Left lung (tissue), 10 donors: Measurements from ENCODE around the gene GPC5. TPM values are rescaled to one million over a fixed set of nuclear protein-coding genes. Genes with fewer than 3 reads are reported as not detected.

Experiments used
- ATAC-seq: fragments of 200-7000 bp; cut with Tn5 transposase; one replicate; pipeline ENCODE4 v1.9.1; 2020; ENCODE audit warnings: moderate library complexity
- DNase-seq, 4 donors: peaks; one replicate each; pipeline ENCODE4 v3.0.0-alpha.2; 2013 to 2020
- H3K27ac ChIP-seq, 2 donors: fragments of 200-600 bp; sonication (generic) in 1 of 2; one replicate each; pipeline versions ENCODE4 v1.5.0 to v1.8.0; 2020 to 2021
- H3K27me3 ChIP-seq, 2 donors: fragments of 200-600 bp; sonication (generic) in 1 of 2; one replicate each; pipeline versions ENCODE4 v1.5.0 to v1.8.0; 2020 to 2021
- H3K36me3 ChIP-seq, 2 donors: fragments of 200-600 bp; sonication (generic) in 1 of 2; one replicate each; pipeline versions ENCODE4 v1.5.0 to v1.8.0; 2020 to 2021
- H3K4me1 ChIP-seq, 2 donors: fragments of 200-600 bp; one replicate each; pipeline ENCODE4 v1.8.0; 2021
- H3K4me3 ChIP-seq, 2 donors: fragments of 200-600 bp; sonication (generic) in 1 of 2; one replicate each; pipeline versions ENCODE4 v1.5.0 to v1.8.0; 2020 to 2021; ENCODE audit warnings: mild to moderate bottlenecking in 1 of 2
- H3K9me3 ChIP-seq, 2 donors: fragments of 200-600 bp; sonication (generic) in 1 of 2; one replicate each; pipeline versions ENCODE4 v1.5.0 to v1.8.0; 2020 to 2021
- CTCF ChIP-seq, 2 donors: fragments of 200-600 bp; sonication (generic) in 1 of 2; IDR thresholded peaks; one replicate each; pipeline versions ENCODE4 v1.5.0 to v1.8.0; 2021; ENCODE audit warnings: antibody characterized with exemption in 2 of 2
- intact Hi-C, 2 donors: fragments of 100-400 bp; cut with DNase I; formaldehyde crosslinking; loops; one replicate each; pipeline versions ENCODE4 v1.11.2 to v1.14.2; 2022
- polyA plus RNA-seq, 6 donors: library from polyadenylated mRNA; unstranded; fragments of 120-200 nt; gene quantifications; one replicate each; pipeline ENCODE4 v1.2.1, GENCODE V29; 2013; ENCODE audit not compliant: insufficient read length in 6 of 6
- total RNA-seq, 2 donors: library from RNA; stranded (reverse); fragmentation: NEBNext Ultra II Directional; extraction: Animal tissue kit (Norgen Biotek cat#: 25700); gene quantifications; one replicate each; pipeline ENCODE4 v1.2.1, GENCODE V29; 2021
- donor health status: DM: no; HTN: yes; CAD: no.
- donor health status: DM: no; HTN: no; CAD: no.

The GPC5 gene
- total and polyA plus RNA-seq, 8 donors: 9.2 to 19.5 (median 11.5) TPM

DNA sequence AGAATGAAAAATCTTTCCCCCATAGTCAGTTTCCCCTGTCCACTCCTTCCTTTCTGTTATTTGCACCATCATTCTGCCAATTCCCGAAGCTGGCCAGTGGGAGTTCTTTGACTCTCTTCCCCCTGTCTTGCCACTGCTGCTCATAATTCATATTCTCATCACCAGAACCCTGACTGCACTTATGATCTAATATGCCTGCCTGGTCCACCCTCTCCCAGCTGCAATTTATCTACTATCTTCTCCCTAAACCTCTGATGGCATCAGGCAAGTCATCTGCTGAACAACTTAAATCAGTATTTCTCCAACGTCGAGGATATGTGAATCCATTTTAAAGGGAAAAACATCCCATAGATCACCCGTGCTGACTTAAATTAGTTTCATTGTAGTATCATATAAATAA lies 1370.2 kb downstream of the GPC5 start:
- intact Hi-C loops: no loop called here
- Histone ChIP-seq H3K27ac (no peak overlapping the region), H3K36me3 (no peaks in the 10 kb centered on the region)

GRCh38 chr13:92769046-92769445 lies 1370.6 kb downstream of the GPC5 start:
- Histone ChIP-seq H3K4me1 (no peaks in the 10 kb centered on the region), H3K27ac (no peak overlapping the region), H3K4me3 (no peak overlapping the region), H3K27me3 (no peaks in the 10 kb centered on the region), H3K9me3 (peaks cover 0 to under 1% of the 10 kb centered on the region in 2 donors), H3K36me3 (no peaks in the 10 kb centered on the region)
- TF ChIP-seq CTCF (IDR thresholded peaks at IDR 0.05): no peak
- ATAC-seq (no peak), DNase-seq (no peak)
- intact Hi-C loops: no loop called here

More for the DNA sequence above, 1370.2 kb downstream of the GPC5 start:
- ATAC-seq: no peak
- H3K27me3 ChIP-seq: no peaks in the 10 kb centered on the region
- no peak for DNase-seq
- no peaks in the 10 kb centered on the region for H3K4me1 ChIP-seq
- H3K4me3 ChIP-seq: no peak overlapping the region
- TF ChIP-seq CTCF (IDR thresholded peaks at IDR 0.05): no peak
- peaks cover 0 to 5% of the 10 kb centered on the region in 2 donors for H3K9me3 ChIP-seq

GRCh38 chr13:92775658-92776057 lies 1377.2 kb downstream of the GPC5 start:
- Histone ChIP-seq H3K4me1 (no peaks in the 10 kb centered on the region), H3K27ac (no peak overlapping the region), H3K36me3 (no peaks in the 10 kb centered on the region), H3K4me3 (no peak overlapping the region), H3K9me3 (no peaks in the 10 kb centered on the region), H3K27me3 (no peaks in the 10 kb centered on the region)
- no peak for TF ChIP-seq CTCF (IDR thresholded peaks at IDR 0.05)
- ATAC-seq (no peak), DNase-seq (no peak)
- intact Hi-C loops: no loop called here

DNA sequence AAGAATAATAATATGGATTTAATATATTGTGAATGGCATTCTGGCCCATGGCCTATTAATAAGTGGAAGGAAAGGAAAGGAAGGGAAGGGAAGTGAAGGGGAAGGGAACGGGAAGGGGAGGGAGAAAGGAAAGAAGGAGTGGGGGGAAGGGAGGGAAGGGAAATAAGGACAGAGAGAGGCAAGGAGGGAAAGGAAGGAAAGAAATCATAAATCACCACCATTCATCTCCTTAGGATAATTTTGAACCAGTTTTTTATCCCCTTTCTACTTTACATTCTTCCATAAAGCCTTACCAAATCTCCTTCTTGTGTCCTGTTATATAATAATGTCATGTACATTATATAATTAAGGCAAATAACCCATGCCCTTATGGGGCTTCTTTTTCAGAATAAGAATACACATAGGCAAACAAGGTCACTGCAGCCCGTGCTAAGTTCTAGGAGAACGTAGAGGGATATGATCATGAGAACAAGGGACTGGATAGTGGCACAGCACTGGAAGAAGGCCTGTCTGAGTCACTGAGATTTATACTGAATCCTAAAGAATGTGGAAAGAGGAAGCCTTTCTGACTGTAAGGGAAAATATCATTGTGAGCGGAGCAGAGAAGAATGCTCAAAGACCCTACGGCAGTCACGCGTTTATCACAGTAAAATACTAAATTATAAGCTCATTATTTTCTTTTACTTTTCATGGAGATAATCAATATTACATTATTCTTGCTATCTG lies 1383.7 kb downstream of the GPC5 start:
- intact Hi-C loops: no loop called here
- ATAC-seq (no peak), DNase-seq (no peak)
- no peak for TF ChIP-seq CTCF (IDR thresholded peaks at IDR 0.05)
- Histone ChIP-seq H3K9me3 (no peaks in the 10 kb centered on the region), H3K27ac (no peak overlapping the region), H3K4me3 (no peak overlapping the region), H3K4me1 (no peaks in the 10 kb centered on the region), H3K36me3 (no peaks in the 10 kb centered on the region), H3K27me3 (no peaks in the 10 kb centered on the region)

DNA sequence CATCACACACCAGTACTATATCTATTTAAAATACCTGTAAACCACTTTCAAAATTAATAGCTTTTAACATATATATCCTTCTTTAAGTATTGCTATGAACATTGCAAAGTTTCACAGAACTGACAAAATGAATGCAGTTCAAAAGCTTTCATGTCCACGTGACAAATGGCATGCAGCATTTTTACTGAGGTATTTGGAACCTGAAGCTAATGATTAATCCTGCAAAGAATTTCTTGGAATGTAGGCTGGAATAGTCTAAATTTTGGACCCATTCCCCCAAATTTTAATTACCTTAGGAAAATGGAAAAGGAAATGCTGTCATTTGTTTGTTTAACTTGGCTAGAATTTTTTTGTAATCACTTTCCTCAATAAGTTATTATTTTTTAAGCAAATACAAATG lies 1404.4 kb downstream of the GPC5 start:
- Histone ChIP-seq H3K27me3 (no peaks in the 10 kb centered on the region), H3K36me3 (no peaks in the 10 kb centered on the region), H3K4me3 (no peak overlapping the region), H3K9me3 (peaks cover 0 to 2% of the 10 kb centered on the region in 2 donors), H3K27ac (no peak overlapping the region), H3K4me1 (peaks cover 3 to 6% of the 10 kb centered on the region in 2 donors)
- no peak for DNase-seq
- ATAC-seq: no peak
- intact Hi-C loops: no loop called here
- TF ChIP-seq CTCF (IDR thresholded peaks at IDR 0.05): no peak
